ENCODE measurements around the gene SLAMF9.

The SLAMF9 gene

DNA sequence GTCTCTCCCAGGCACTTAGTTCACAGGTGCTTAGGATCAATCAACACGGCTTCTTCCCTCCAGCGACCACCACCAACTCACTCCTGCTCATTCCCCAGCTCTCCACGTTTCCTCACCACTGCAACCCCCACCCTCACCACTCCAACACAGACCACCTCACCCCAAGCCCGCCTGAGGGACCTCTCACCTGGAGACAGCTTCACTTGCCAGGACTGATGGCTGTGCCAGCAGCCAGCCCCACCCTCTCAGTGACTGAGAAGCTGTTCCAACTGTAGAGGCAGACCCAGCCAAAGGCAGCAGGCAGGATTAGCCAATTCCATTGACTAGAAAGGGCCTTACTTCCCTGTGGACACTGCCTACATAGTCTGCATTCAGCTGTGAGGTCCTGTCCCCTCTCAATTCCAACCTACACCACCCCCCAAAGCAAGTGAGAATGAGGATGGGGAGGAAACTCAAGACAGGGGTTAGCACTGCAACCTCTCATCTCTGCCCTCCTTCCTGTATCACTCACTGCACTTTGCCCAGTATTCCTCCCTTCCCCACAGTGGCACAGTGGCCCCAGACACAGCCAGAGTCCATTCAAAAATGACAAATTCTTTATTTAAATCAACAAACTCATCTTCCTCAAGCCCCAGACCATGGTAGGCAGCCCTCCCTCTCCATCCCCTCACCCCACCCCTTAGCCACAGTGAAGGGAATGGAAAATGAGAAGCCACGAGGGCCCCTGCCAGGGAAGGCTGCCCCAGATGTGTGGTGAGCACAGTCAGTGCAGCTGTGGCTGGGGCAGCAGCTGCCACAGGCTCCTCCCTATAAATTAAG lies 36.3 kb downstream of the SLAMF9 start:
- no peak for TF ChIP-seq PATZ1 (CRISPR knock-in tag; IDR thresholded peaks at IDR 0.05; ENCODE audit: borderline replicate concordance)
- TF ChIP-seq, protein P1, sequence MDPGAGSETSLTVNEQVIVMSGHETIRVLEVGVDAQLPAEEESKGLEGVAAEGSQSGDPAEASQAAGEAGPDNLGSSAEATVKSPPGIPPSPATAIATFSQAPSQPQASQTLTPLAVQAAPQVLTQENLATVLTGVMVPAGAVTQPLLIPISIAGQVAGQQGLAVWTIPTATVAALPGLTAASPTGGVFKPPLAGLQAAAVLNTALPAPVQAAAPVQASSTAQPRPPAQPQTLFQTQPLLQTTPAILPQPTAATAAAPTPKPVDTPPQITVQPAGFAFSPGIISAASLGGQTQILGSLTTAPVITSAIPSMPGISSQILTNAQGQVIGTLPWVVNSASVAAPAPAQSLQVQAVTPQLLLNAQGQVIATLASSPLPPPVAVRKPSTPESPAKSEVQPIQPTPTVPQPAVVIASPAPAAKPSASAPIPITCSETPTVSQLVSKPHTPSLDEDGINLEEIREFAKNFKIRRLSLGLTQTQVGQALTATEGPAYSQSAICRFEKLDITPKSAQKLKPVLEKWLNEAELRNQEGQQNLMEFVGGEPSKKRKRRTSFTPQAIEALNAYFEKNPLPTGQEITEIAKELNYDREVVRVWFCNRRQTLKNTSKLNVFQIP (CRISPR knock-in tag; IDR thresholded peaks at IDR 0.05; ENCODE audit: borderline replicate concordance, low read depth): no peak
- no peak for TF ChIP-seq CREB5 (CRISPR knock-in tag; IDR thresholded peaks at IDR 0.05; ENCODE audit: low read depth)
- no peak for TF ChIP-seq ISL1 (CRISPR knock-in tag; IDR thresholded peaks at IDR 0.05)
- TF ChIP-seq TCF4 (CRISPR knock-in tag; IDR thresholded peaks at IDR 0.05; ENCODE audit: borderline replicate concordance): no peak
- no peak for TF ChIP-seq ZNF70 (CRISPR knock-in tag; IDR thresholded peaks at IDR 0.05)
- TF ChIP-seq ZC3H10 (CRISPR knock-in tag; IDR thresholded peaks at IDR 0.05): no peak
- TF ChIP-seq ZFP30 (CRISPR knock-in tag; IDR thresholded peaks at IDR 0.05): no peak
- no peak for TF ChIP-seq ZNF565 (CRISPR knock-in tag; conservative IDR thresholded peaks at IDR 0.05; ENCODE audit: low read depth)
- TF ChIP-seq BACH2 (CRISPR knock-in tag; IDR thresholded peaks at IDR 0.05; ENCODE audit: borderline replicate concordance): no peak
- no peak for TF ChIP-seq ESRRG (CRISPR knock-in tag; IDR thresholded peaks at IDR 0.05)
- TF ChIP-seq ZNF8 (CRISPR knock-in tag; IDR thresholded peaks at IDR 0.05): no peak
- TF ChIP-seq TOX (CRISPR knock-in tag; IDR thresholded peaks at IDR 0.05; ENCODE audit: borderline replicate concordance): no peak
- no peak for TF ChIP-seq CSDC2 (CRISPR knock-in tag; IDR thresholded peaks at IDR 0.05)
- no peak for TF ChIP-seq GLIS3 (CRISPR knock-in tag; IDR thresholded peaks at IDR 0.05)
- TF ChIP-seq PPARA (CRISPR knock-in tag; IDR thresholded peaks at IDR 0.05; ENCODE audit: borderline replicate concordance): no peak

GRCh38 chr1:159916242-159917051 lies 37.6 kb downstream of the SLAMF9 start:
- TF ChIP-seq TCF4 (CRISPR knock-in tag; IDR thresholded peaks at IDR 0.05; ENCODE audit: borderline replicate concordance): 0 out of 2 replicates have a peak, but pooled peaks have one; percentile 24
- TF ChIP-seq BACH2 (CRISPR knock-in tag; IDR thresholded peaks at IDR 0.05; ENCODE audit: borderline replicate concordance): no peak
- TF ChIP-seq, protein P2, sequence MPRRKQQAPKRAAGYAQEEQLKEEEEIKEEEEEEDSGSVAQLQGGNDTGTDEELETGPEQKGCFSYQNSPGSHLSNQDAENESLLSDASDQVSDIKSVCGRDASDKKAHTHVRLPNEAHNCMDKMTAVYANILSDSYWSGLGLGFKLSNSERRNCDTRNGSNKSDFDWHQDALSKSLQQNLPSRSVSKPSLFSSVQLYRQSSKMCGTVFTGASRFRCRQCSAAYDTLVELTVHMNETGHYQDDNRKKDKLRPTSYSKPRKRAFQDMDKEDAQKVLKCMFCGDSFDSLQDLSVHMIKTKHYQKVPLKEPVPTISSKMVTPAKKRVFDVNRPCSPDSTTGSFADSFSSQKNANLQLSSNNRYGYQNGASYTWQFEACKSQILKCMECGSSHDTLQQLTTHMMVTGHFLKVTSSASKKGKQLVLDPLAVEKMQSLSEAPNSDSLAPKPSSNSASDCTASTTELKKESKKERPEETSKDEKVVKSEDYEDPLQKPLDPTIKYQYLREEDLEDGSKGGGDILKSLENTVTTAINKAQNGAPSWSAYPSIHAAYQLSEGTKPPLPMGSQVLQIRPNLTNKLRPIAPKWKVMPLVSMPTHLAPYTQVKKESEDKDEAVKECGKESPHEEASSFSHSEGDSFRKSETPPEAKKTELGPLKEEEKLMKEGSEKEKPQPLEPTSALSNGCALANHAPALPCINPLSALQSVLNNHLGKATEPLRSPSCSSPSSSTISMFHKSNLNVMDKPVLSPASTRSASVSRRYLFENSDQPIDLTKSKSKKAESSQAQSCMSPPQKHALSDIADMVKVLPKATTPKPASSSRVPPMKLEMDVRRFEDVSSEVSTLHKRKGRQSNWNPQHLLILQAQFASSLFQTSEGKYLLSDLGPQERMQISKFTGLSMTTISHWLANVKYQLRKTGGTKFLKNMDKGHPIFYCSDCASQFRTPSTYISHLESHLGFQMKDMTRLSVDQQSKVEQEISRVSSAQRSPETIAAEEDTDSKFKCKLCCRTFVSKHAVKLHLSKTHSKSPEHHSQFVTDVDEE (CRISPR knock-in tag; IDR thresholded peaks at IDR 0.05): 0 out of 2 replicates have a peak, but pooled peaks have one; percentile 24
- ATAC-seq: peak; percentile 74

More for the DNA sequence above, 36.3 kb downstream of the SLAMF9 start:
- ATAC-seq: no peak

GRCh38 chr1:159915571-159916241 lies 38.3 kb downstream of the SLAMF9 start:
- no peak for TF ChIP-seq CSDC2 (CRISPR knock-in tag; IDR thresholded peaks at IDR 0.05)
- TF ChIP-seq, protein P1 (CRISPR knock-in tag; IDR thresholded peaks at IDR 0.05; ENCODE audit: borderline replicate concordance, low read depth): no peak
- peak; percentile 6 for ATAC-seq
